CD4-positive, alpha-beta T cell (primary cell): ENCODE data around the gene CDH13. TPM values are rescaled to one million over a fixed set of nuclear protein-coding genes. Genes with fewer than 3 reads are reported as not detected.

Experiments
- ATAC-seq: fragments of 200-7000 bp; cut with Tn5 transposase; one replicate; pipeline ENCODE4 v1.10.0; 2022; ENCODE audit warnings: mild to moderate bottlenecking; ENCODE audit not compliant: poor library complexity
- CTCF ChIA-PET: fragments of 350-600 bp; sonication (Branson Sonifier 250); formaldehyde crosslinking; loops from one replicate; lab custom pipeline; 2021; ENCODE audit warnings: antibody characterized with exemption, inconsistent platforms; lab: Charles Lee
- POLR2A ChIA-PET: fragments of 350-600 bp; sonication (Branson Sonifier 250); formaldehyde crosslinking; loops from one replicate; lab custom pipeline; 2021; ENCODE audit warnings: antibody characterized with exemption, inconsistent platforms; lab: Charles Lee
- DNase-seq, 14 experiments: peaks; one replicate each; pipeline ENCODE4 v3.0.0-alpha.2; 2013 to 2020; ENCODE audit warnings: mixed read lengths in 2 of 14
- H3K27ac ChIP-seq, 2 donors: one replicate each; pipeline versions ENCODE4 v1.5.1 to v1.7.0; 2013; ENCODE audit warnings: low read length in 2 of 2, low read depth in 1 of 2, mild to moderate bottlenecking in 1 of 2
- H3K27me3 ChIP-seq, 2 experiments: 1 replicate in 1 of 2; 2 replicates in 1 of 2; pipeline versions ENCODE4 v1.6.1 to v1.7.0; 2013; ENCODE audit warnings: low read length in 2 of 2, control low read depth in 1 of 2, mild to moderate bottlenecking in 1 of 2, moderate library complexity in 1 of 2; ENCODE audit not compliant: insufficient read depth in 2 of 2, control insufficient read depth in 1 of 2
- H3K36me3 ChIP-seq: one replicate; pipeline ENCODE4 v1.6.1; 2013; ENCODE audit warnings: low read length, control low read depth; ENCODE audit not compliant: insufficient read depth
- H3K4me1 ChIP-seq: one replicate; pipeline ENCODE4 v1.6.1; 2013; ENCODE audit warnings: low read length, control low read depth; ENCODE audit not compliant: insufficient read depth
- H3K4me3 ChIP-seq: one replicate; pipeline ENCODE4 v1.5.1; 2013; ENCODE audit warnings: mild to moderate bottlenecking, low read length, moderate library complexity
- H3K9me3 ChIP-seq, 2 experiments: 1 replicate in 1 of 2; 2 replicates in 1 of 2; pipeline versions ENCODE4 v1.6.1 to v1.7.0; 2013; ENCODE audit warnings: low read length in 2 of 2, mild to moderate bottlenecking in 2 of 2, control low read depth in 1 of 2, moderate library complexity in 1 of 2; ENCODE audit not compliant: control insufficient read depth in 1 of 2, insufficient read depth in 1 of 2
- H3K27ac Mint-ChIP-seq: one replicate; pipeline ENCODE4 v1.8.0; 2020; ENCODE audit warnings: mixed read lengths
- H3K27me3 Mint-ChIP-seq: one replicate; pipeline ENCODE4 v1.8.0; 2021; ENCODE audit warnings: mixed read lengths
- H3K36me3 Mint-ChIP-seq: one replicate; pipeline ENCODE4 v1.8.0; 2021; ENCODE audit warnings: low read depth, mixed read lengths
- H3K4me1 Mint-ChIP-seq: one replicate; pipeline ENCODE4 v1.8.0; 2021; ENCODE audit warnings: low read depth, mixed read lengths
- H3K4me3 Mint-ChIP-seq: one replicate; pipeline ENCODE4 v1.8.0; 2020; ENCODE audit warnings: mild to moderate bottlenecking, mixed read lengths
- H3K9me3 Mint-ChIP-seq: one replicate; pipeline ENCODE4 v1.8.0; 2020; ENCODE audit warnings: mixed read lengths
- CTCF ChIP-seq: fragments of 200-600 bp; IDR thresholded peaks from one replicate; pipeline ENCODE4 v1.8.0; 2022; ENCODE audit warnings: antibody characterized with exemption, mild to moderate bottlenecking
- intact Hi-C, 2 experiments: fragments of 100-400 bp; cut with DNase I in 1 of 2; cut with micrococcal nuclease in 1 of 2; formaldehyde crosslinking; loops; one replicate each; pipeline versions ENCODE4 v1.15.1 to v1.9.0; 2023 to 2025; cut with DNase I, micrococcal nuclease
- total RNA-seq, 174 experiments: library from RNA in 2 of 174; stranded (reverse) in 2 of 174; gene quantifications; one replicate each; pipeline ENCODE4 v1.2.3 and lab custom pipeline; 2021 to 2026

CDH13 gene
- total RNA-seq, 2 experiments from 2014 or later = not detected

GRCh38 chr16:82793528-82794245 is 166.9 kb downstream of the CDH13 start:
- Mint-ChIP-seq H3K36me3 (no peaks in the 10 kb centered on the region), H3K27me3 (peaks cover 5% of the 10 kb centered on the region), H3K4me3 (no peak overlapping the region), H3K4me1 (no peaks in the 10 kb centered on the region), H3K9me3 (no peaks in the 10 kb centered on the region), H3K27ac (no peak overlapping the region)
- Histone ChIP-seq H3K4me1 (no peaks in the 10 kb centered on the region), H3K27ac (no peak overlapping the region), H3K27me3 (no peaks in the 10 kb centered on the region), H3K36me3 (no peaks in the 10 kb centered on the region), H3K9me3 (peaks cover 0 to 10% of the 10 kb centered on the region in 2 experiments), H3K4me3 (no peak overlapping the region)
- DNase-seq = no peak
- POLR2A ChIA-PET = no interaction called here
- ATAC-seq = no peak
- no peak for TF ChIP-seq CTCF
- CTCF ChIA-PET = no interaction called here
- intact Hi-C loops = no loop called here

- Histone ChIP-seq H3K36me3 (no peaks in the 10 kb centered on the region), H3K9me3 (peaks cover 0 to 5% of the 10 kb centered on the region in 2 experiments), H3K4me3 (no peak overlapping the region), H3K4me1 (no peaks in the 10 kb centered on the region), H3K27me3 (no peaks in the 10 kb centered on the region), H3K27ac (no peak overlapping the region)
- Mint-ChIP-seq H3K36me3 (no peaks in the 10 kb centered on the region), H3K4me3 (no peak overlapping the region), H3K4me1 (no peaks in the 10 kb centered on the region), H3K9me3 (no peaks in the 10 kb centered on the region), H3K27ac (no peak overlapping the region), H3K27me3 (peaks cover under 1% of the 10 kb centered on the region)
- intact Hi-C loops = no loop called here
- DNase-seq (no peak), ATAC-seq (no peak)
- TF ChIP-seq CTCF = no peak
- POLR2A ChIA-PET = no interaction called here
- CTCF ChIA-PET = interaction anchor here (0.7 kb wide), 1 partner anchor 13 kb away, joined by 3 read pairs; no protein-coding TSS in a partner anchor
Measured at GRCh38 chr16:82796047-82796446, 169.3 kb downstream of the CDH13 start.

GRCh38 chr16:82801361-82801760 is 174.6 kb downstream of the CDH13 start:
- ChIA-PET CTCF (no interaction called here), POLR2A (no interaction called here)
- no peak for TF ChIP-seq CTCF
- Histone ChIP-seq H3K9me3 (no peaks in the 10 kb centered on the region), H3K36me3 (no peaks in the 10 kb centered on the region), H3K4me1 (no peaks in the 10 kb centered on the region), H3K27ac (no peak overlapping the region), H3K4me3 (no peak overlapping the region), H3K27me3 (no peaks in the 10 kb centered on the region)
- no peaks in the 10 kb centered on the region for H3K9me3 Mint-ChIP-seq
- no peak for ATAC-seq
- H3K36me3 Mint-ChIP-seq = no peaks in the 10 kb centered on the region
- DNase-seq = no peak
- H3K4me3 Mint-ChIP-seq = no peak overlapping the region
- H3K27ac Mint-ChIP-seq = no peak overlapping the region
- intact Hi-C loops = no loop called here
- H3K4me1 Mint-ChIP-seq = no peaks in the 10 kb centered on the region
- H3K27me3 Mint-ChIP-seq = peaks cover 16% of the 10 kb centered on the region
